Rectal smooth muscle tissue (tissue), 1 donor: ENCODE data around the gene LDHAL6B.

ENCODE experiments used
- H3K27ac ChIP-seq: one replicate; pipeline ENCODE4 v1.7.0; 2013; ENCODE audit warnings: low read depth, low read length, inconsistent platforms
- H3K27me3 ChIP-seq: one replicate; pipeline ENCODE4 v1.7.0; 2013; ENCODE audit warnings: low read length; ENCODE audit not compliant: control insufficient read depth, insufficient read depth
- H3K36me3 ChIP-seq: one replicate; pipeline ENCODE4 v1.7.0; 2013; ENCODE audit warnings: low read length; ENCODE audit not compliant: control insufficient read depth, insufficient read depth
- H3K4me1 ChIP-seq: one replicate; pipeline ENCODE4 v1.7.0; 2013; ENCODE audit warnings: low read length; ENCODE audit not compliant: control insufficient read depth, insufficient read depth
- H3K4me3 ChIP-seq: one replicate; pipeline ENCODE4 v1.7.0; 2013; ENCODE audit warnings: low read length
- H3K9ac ChIP-seq: one replicate; pipeline ENCODE4 v1.7.0; 2013; ENCODE audit warnings: low read length

The LDHAL6B gene

DNA sequence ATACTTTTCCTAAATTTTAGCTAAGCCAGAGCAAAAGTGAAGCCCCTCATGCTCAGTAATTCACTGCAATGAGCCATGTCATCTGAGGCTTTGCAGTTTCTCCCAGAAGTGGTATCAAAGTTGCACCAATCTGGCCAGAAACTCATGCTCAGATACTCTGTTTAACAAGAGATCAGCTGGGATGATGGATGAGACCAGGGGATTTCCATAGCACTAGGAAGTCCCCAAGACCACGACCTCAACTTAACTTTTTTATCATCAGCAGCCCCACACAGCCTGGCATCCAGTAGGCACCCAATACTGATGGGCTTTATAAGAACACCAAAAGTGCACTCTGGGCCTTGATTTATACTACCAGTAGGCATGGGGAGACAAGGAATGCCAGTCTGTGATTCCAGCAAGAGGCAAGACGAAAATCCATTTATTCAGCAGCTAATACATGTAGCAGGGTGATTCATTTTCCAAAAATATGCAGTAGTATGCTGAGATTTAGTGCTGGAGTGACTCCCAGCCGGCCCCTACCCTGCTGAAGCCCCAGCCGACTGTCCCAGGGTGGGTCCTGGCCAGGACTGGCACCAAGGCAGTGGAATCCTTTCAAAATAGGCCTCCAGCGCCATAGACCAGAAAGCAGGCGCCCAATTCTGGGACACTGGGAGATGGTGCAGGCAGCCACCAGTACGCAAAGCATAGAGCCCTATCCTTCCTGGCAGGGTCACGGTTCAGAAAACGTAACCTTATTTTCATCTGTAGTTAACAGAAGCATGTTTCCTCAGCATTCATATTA is 612 bp upstream of the LDHAL6B start:
- no peak overlapping the region for H3K27ac ChIP-seq
- H3K9ac ChIP-seq = no peak overlapping the region
- no peaks in the 10 kb centered on the region for H3K27me3 ChIP-seq
- no peak overlapping the region for H3K4me3 ChIP-seq
- H3K4me1 ChIP-seq = no peaks in the 10 kb centered on the region
- peaks cover 20% of the 10 kb centered on the region for H3K36me3 ChIP-seq

GRCh38 chr15:59208613-59209249 is 2.1 kb downstream of the LDHAL6B start:
- Histone ChIP-seq H3K4me3 (no peak overlapping the region), H3K27ac (no peak overlapping the region), H3K27me3 (no peaks in the 10 kb centered on the region), H3K9ac (no peak overlapping the region), H3K36me3 (peaks cover 15% of the 10 kb centered on the region), H3K4me1 (no peaks in the 10 kb centered on the region)

DNA sequence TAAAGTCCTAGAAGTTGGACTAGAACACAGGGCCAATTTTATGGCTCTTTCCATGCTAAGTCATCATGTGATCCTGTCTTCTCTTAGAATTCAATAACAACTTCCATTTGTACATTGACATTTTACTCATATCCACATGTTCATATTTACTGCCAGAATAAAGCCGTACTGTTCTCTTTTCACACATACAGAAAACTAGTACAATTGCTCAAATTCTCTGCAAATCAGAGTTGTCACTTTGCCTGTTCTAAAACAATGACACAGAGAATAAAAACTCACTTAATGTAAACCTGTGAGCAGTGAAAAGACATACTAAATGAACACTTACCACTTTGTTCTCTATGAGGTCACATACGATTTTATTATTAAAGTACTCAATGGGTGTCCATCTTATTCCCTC is 3.5 kb downstream of the LDHAL6B start:
- Histone ChIP-seq H3K27me3 (no peaks in the 10 kb centered on the region), H3K27ac (no peak overlapping the region), H3K36me3 (peaks cover 14% of the 10 kb centered on the region), H3K4me1 (no peaks in the 10 kb centered on the region), H3K4me3 (no peak overlapping the region), H3K9ac (no peak overlapping the region)

GRCh38 chr15:59216911-59217310 is 10.3 kb downstream of the LDHAL6B start:
- peaks cover 11% of the 10 kb centered on the region for H3K36me3 ChIP-seq
- no peaks in the 10 kb centered on the region for H3K4me1 ChIP-seq
- H3K27ac ChIP-seq = no peak overlapping the region

DNA sequence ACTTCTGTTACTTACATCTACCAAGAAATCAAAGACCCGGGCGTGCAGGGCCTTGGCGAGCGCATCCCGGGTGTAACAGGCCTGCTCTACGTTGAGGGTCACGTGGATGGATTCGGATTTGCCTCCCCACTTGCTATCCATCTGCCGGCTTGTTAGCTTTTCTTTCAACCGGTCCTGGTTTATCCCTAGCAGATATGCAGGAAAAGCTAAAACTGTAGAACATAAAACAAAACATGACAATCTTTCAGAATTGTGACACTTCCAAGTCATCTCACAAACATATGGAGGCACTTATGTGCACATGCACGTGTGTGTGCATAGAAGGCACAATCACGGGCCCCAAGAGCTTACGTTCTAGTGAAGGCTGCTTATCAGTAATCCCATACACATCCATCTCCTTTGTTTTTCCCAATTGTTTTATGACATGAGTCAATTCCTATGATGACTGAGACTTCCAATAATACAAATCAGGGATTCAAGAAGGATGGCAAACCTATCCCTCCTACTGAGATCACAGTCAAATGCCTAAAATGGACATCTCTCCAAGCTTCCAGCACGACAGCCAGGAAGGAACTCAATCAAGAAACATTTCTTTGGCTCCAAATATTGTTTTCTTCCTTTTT is 11.3 kb downstream of the LDHAL6B start:
- no peak overlapping the region for H3K27ac ChIP-seq
- no peak overlapping the region for H3K4me3 ChIP-seq
- H3K9ac ChIP-seq = no peak overlapping the region
- H3K36me3 ChIP-seq = peaks cover 11% of the 10 kb centered on the region
- peaks cover 8% of the 10 kb centered on the region for H3K4me1 ChIP-seq
- H3K27me3 ChIP-seq = no peaks in the 10 kb centered on the region

More at GRCh38 chr15:59216911-59217310, 10.3 kb downstream of the LDHAL6B start:
- H3K9ac ChIP-seq = no peak overlapping the region
- H3K4me3 ChIP-seq = no peak overlapping the region
- no peaks in the 10 kb centered on the region for H3K27me3 ChIP-seq

- no peak overlapping the region for H3K4me3 ChIP-seq
- peaks cover 8% of the 10 kb centered on the region for H3K4me1 ChIP-seq
- no peaks in the 10 kb centered on the region for H3K27me3 ChIP-seq
- no peak overlapping the region for H3K27ac ChIP-seq
- no peak overlapping the region for H3K9ac ChIP-seq
- peaks cover 10% of the 10 kb centered on the region for H3K36me3 ChIP-seq
These were observed 12.1 kb downstream of the LDHAL6B start for GRCh38 chr15:59218710-59219109.

GRCh38 chr15:59221511-59222505 is 15.2 kb downstream of the LDHAL6B start:
- no peak overlapping the region for H3K4me3 ChIP-seq
- H3K4me1 ChIP-seq = peaks cover 8% of the 10 kb centered on the region
- H3K27ac ChIP-seq = no peak overlapping the region
- H3K36me3 ChIP-seq = peaks cover 3% of the 10 kb centered on the region
- H3K9ac ChIP-seq = no peak overlapping the region
- H3K27me3 ChIP-seq = no peaks in the 10 kb centered on the region

DNA sequence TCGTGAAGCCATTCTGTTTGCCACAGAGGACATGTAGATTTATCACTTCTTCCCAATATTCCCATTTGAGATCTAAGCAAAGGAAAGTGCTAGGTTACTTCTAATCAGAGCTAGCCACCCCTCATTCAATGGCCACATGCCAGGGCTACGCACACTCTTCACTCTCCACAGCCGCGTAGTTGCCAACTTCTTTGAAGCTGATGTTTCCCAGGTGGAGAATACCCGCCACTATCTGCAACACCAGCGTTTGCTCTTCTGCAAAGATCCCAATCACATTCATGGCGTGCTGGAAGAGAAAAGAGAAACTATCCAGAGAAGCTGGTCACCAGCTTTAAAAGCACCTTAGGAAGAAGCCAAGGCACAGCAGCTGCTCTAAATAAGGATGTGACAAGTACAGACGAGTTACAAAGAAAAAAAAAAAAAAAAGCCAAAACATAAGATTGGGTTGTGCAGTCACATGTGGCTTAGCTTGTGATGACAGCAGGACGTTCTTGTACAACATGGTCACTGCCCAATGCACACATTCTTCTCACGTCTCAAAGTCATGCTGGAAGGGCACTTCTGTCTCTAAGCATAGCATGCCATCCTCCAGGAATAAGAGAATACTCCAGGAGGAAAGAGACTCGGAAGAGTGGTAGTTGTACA is 16.4 kb downstream of the LDHAL6B start:
- H3K27ac ChIP-seq = no peak overlapping the region
- H3K9ac ChIP-seq = no peak overlapping the region
- H3K4me1 ChIP-seq = peaks cover 8% of the 10 kb centered on the region
- no peak overlapping the region for H3K4me3 ChIP-seq
- peaks cover 4% of the 10 kb centered on the region for H3K36me3 ChIP-seq
- no peaks in the 10 kb centered on the region for H3K27me3 ChIP-seq

GRCh38 chr15:59223736-59224135 is 17.1 kb downstream of the LDHAL6B start:
- no peak overlapping the region for H3K9ac ChIP-seq
- peaks cover 8% of the 10 kb centered on the region for H3K4me1 ChIP-seq
- peaks cover 4% of the 10 kb centered on the region for H3K36me3 ChIP-seq
- H3K27ac ChIP-seq = no peak overlapping the region
- H3K4me3 ChIP-seq = no peak overlapping the region
- no peaks in the 10 kb centered on the region for H3K27me3 ChIP-seq

DNA sequence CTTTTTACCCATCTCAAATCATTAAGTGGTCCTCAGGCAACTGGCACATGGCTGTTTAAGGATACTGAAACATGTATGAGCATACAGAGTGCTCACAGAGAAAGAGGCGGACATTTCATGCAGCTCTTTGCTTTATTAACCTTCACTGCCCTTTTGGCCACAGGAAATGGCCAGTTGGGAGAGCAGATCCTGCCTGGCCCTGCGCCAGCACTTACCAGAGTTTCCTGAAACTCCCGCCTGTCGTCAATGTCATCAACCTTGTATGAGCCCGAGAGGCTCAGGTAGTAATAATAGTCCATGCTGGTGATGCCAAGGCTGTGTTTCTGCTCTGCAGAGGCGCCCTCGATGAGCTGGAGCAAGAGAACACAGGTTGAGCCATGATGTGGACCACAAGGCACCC is 17.8 kb downstream of the LDHAL6B start:
- H3K27ac ChIP-seq = no peak overlapping the region
- no peak overlapping the region for H3K9ac ChIP-seq
- no peaks in the 10 kb centered on the region for H3K27me3 ChIP-seq
- H3K4me3 ChIP-seq = no peak overlapping the region
- peaks cover 8% of the 10 kb centered on the region for H3K4me1 ChIP-seq
- H3K36me3 ChIP-seq = peaks cover 4% of the 10 kb centered on the region

- H3K36me3 ChIP-seq = peaks cover 12% of the 10 kb centered on the region
- H3K9ac ChIP-seq = no peak overlapping the region
- no peak overlapping the region for H3K27ac ChIP-seq
These were observed 20.4 kb downstream of the LDHAL6B start for GRCh38 chr15:59227021-59227420.

More at GRCh38 chr15:59227021-59227420, 20.4 kb downstream of the LDHAL6B start:
- Histone ChIP-seq H3K4me1 (peaks cover 8% of the 10 kb centered on the region), H3K4me3 (no peak overlapping the region), H3K27me3 (no peaks in the 10 kb centered on the region)
